ENCODE measurements around the gene CPE. TPM values are rescaled to one million over a fixed set of nuclear protein-coding genes. Genes with fewer than 3 reads are reported as not detected.

Gene CPE
- total RNA-seq (2012; rRNA removed) (3.6 and 4.4 TPM in 2 replicates), polyA plus RNA-seq (2012; rRNA removed) (11.8 and 13.5 TPM in 2 replicates), Bru-seq, nascent RNA (percentile 24 among the genes with signal in this experiment), BruChase-seq, experiment 1, labeled RNA remaining after a 6-hour chase (percentile 23 among the genes with signal in this experiment), BruChase-seq, experiment 2, labeled RNA remaining after a 2-hour chase (percentile 16 among the genes with signal in this experiment)
- 5.8 and 8.0 TPM in 2 replicates for polyA plus RNA-seq (2012; cell fraction: cytosol; rRNA removed)
- 1.5 and 4.2 TPM in 2 replicates for polyA plus RNA-seq (2012; cell fraction: nucleus; rRNA removed; ENCODE audit: low replicate concordance)
- long read RNA-seq, partial matches to known transcripts, result 0 of 4 reads
- long read RNA-seq, other reads (novel, unspliced or antisense), result 0 of 4 reads

GRCh38 chr4:165378745-165379677 is at the start of gene CPE:
TSS of gene CPE (plus strand) at chr4:165379008. CDS start at chr4:165379222, 214 bp downstream.
- in situ Hi-C loops (cut with MboI; ENCODE audit: low sequenced_read_pairs), result no loop called here
- no peak within 1 kb of the TSS for H2AK5ac ChIP-seq (ENCODE audit: low read depth, low read length)
- no peak within 1 kb of the TSS for H3K18ac ChIP-seq (ENCODE audit: low read depth, low read length)
- H3K9me1 ChIP-seq (ENCODE audit: insufficient read depth, low read length), result no peaks in the 10 kb centered on the region
- BruUV-seq (replicated peaks), result no TSS peak
- ChIA-PET POLR2A (ENCODE audit: unreplicated experiment) (no interaction called here), CTCF (interaction anchor here (0.8 to 1.5 kb wide), 4 partner anchors 10 to 66 kb away, joined by 3 to 6 read pairs (median 4); no protein-coding TSS in a partner anchor)
- H3K9ac ChIP-seq (ENCODE audit: low read depth, low read length), result no peak within 1 kb of the TSS
- no peaks in the 10 kb centered on the region for H3K36me3 ChIP-seq (ENCODE audit: control insufficient read depth, insufficient read depth, low read length)
- no peak for TF ChIP-seq CHD1 (IDR thresholded peaks at IDR 0.05; ENCODE audit: low read depth, low read length)
- TF ChIP-seq MAZ (IDR thresholded peaks at IDR 0.05; ENCODE audit: borderline replicate concordance, low read depth, low read length), result peak; percentile 35; the same call in 1 of the 2 replicates
- TF ChIP-seq BHLHE40 (IDR thresholded peaks at IDR 0.05; ENCODE audit: low read depth, low read length), result peak; percentile 81; the same call in 1 of the 2 replicates
- peak; percentile 45 for TF ChIP-seq CTCF (conservative IDR thresholded peaks at IDR 0.05; ENCODE audit: low read depth, low read length)
- no peak within 1 kb of the TSS for H4K91ac ChIP-seq (ENCODE audit: insufficient read depth, low read depth, low read length)
- WGBS, 2 experiments (ENCODE audit: extremely low coverage in 2 of 2, insufficient read length in 1 of 2), result 0% methylated on average over 15 of the region's 82 CpGs; no CpG with 5 or more reads in 1 of the 2 experiments
- H3K9me3 ChIP-seq (ENCODE audit: control insufficient read depth, insufficient read depth, low read length), result no peaks in the 10 kb centered on the region
- no peaks in the 10 kb centered on the region for H3K79me1 ChIP-seq (ENCODE audit: low read depth in 1 of 2, low read length in 2 of 2)
- H2BK20ac ChIP-seq (ENCODE audit: low read depth, low read length), result no peak within 1 kb of the TSS
- H3K27me3 ChIP-seq (ENCODE audit: control insufficient read depth, insufficient read depth, low read length), result peaks cover 2% of the 10 kb centered on the region; the same call in 1 of the 2 replicates
- dilution Hi-C loops (cut with HindIII; ENCODE audit: low sequenced_read_pairs, unreplicated experiment), result no loop called here
- H3K23ac ChIP-seq (ENCODE audit: low read depth, low read length), result 0 out of 2 replicates have a peak within 1 kb of the TSS, but pooled peaks have one; percentile 51
- H2BK15ac ChIP-seq (ENCODE audit: low read depth, low read length), result no peak within 1 kb of the TSS
- H3K4ac ChIP-seq (ENCODE audit: low read depth, low read length), result no peak within 1 kb of the TSS
- intact Hi-C loops (cut with micrococcal nuclease), result loop anchor here (2.0 kb wide), 1 partner anchor 52 kb away; the partner anchor contains the start of gene MSMO1
- no peak within 1 kb of the TSS for H3K27ac ChIP-seq (ENCODE audit: insufficient read depth, low read length)
- H4K20me1 ChIP-seq (ENCODE audit: insufficient read depth, low read length), result no peaks in the 10 kb centered on the region
- no peak within 1 kb of the TSS for H3K14ac ChIP-seq (replicated peaks; ENCODE audit: low read depth, low read length)
- H3K4me3 ChIP-seq (ENCODE audit: insufficient read depth, low read depth, low read length), result peak within 1 kb of the TSS; percentile 46
- no peak within 1 kb of the TSS for H4K5ac ChIP-seq (ENCODE audit: low read depth, low read length)
- no peak within 1 kb of the TSS for H3K56ac ChIP-seq (ENCODE audit: extremely low read depth, insufficient read depth, low read length)
- H2AK9ac ChIP-seq (replicated peaks; ENCODE audit: low read depth, low read length, poor library complexity), result peak within 1 kb of the TSS; percentile 52
- peak; percentile 99 for ATAC-seq (ENCODE audit: low read depth)
- H3K4me2 ChIP-seq (ENCODE audit: low read depth, low read length), result peak within 1 kb of the TSS; percentile 98
- no peak within 1 kb of the TSS for H2BK120ac ChIP-seq (ENCODE audit: low read depth, low read length)
- H4K8ac ChIP-seq (ENCODE audit: low read depth in 2 of 2, low read length in 2 of 2), result no peak within 1 kb of the TSS
- no peak within 1 kb of the TSS for H2BK5ac ChIP-seq (ENCODE audit: low read depth, low read length, poor library complexity, severe bottlenecking)
- DNase-seq, result peak; percentile 44
- H3K4me1 ChIP-seq (ENCODE audit: control insufficient read depth, insufficient read depth, low read length), result no peaks in the 10 kb centered on the region
- peak within 1 kb of the TSS; percentile 93 for H2AFZ ChIP-seq (replicated peaks; ENCODE audit: low read length, poor library complexity)
